DOHH2 (cell line): ENCODE data around the gene ZMYM2.

ENCODE experiments used
- H3F3A ChIP-seq: fragments of 200-600 bp; sonication (generic), shearing (Covaris generic); 2 replicates; pipeline ENCODE4 v1.6.0; 2016; ENCODE audit warnings: antibody characterized with exemption, mild to moderate bottlenecking; ENCODE audit not compliant: control insufficient read depth, insufficient read depth
- H3K27ac ChIP-seq: fragments of 200-600 bp; sonication (generic); 2 replicates; pipeline ENCODE4 v1.5.1; 2014; ENCODE audit warnings: low read depth, mild to moderate bottlenecking, low read length, moderate library complexity
- H3K27me3 ChIP-seq: fragments of 200-600 bp; sonication (generic); 2 replicates; pipeline ENCODE4 v1.6.1; 2014; ENCODE audit warnings: mild to moderate bottlenecking, low read length, mixed read lengths; ENCODE audit not compliant: control insufficient read depth
- H3K36me3 ChIP-seq: fragments of 200-600 bp; sonication (generic); 2 replicates; pipeline ENCODE4 v1.6.1; 2014; ENCODE audit warnings: mild to moderate bottlenecking, low read length, moderate library complexity, mixed read lengths; ENCODE audit not compliant: control insufficient read depth
- H3K4me1 ChIP-seq: fragments of 200-600 bp; sonication (generic); 2 replicates; pipeline ENCODE4 v1.6.1; 2014; ENCODE audit warnings: mild to moderate bottlenecking, low read length, mixed read lengths; ENCODE audit not compliant: control insufficient read depth
- H3K4me2 ChIP-seq: fragments of 200-600 bp; sonication (generic); 2 replicates; pipeline ENCODE4 v1.6.0; 2014; ENCODE audit warnings: mild to moderate bottlenecking, low read length, moderate library complexity
- H3K4me3 ChIP-seq: fragments of 200-600 bp; sonication (generic); 2 replicates; pipeline ENCODE4 v1.5.1; 2014; ENCODE audit warnings: mild to moderate bottlenecking, low read length, mixed read lengths
- H3K79me2 ChIP-seq: fragments of 200-600 bp; sonication (generic); 2 replicates; pipeline ENCODE4 v1.6.1; 2014; ENCODE audit warnings: mild to moderate bottlenecking, low read length, mixed read lengths; ENCODE audit not compliant: control insufficient read depth
- H3K9me2 ChIP-seq: fragments of 200-600 bp; sonication (generic); replicated peaks from 2 replicates; pipeline ENCODE4 v1.6.1; 2014; ENCODE audit warnings: mild to moderate bottlenecking, low read length, mixed read lengths; ENCODE audit not compliant: control insufficient read depth
- H3K9me3 ChIP-seq: fragments of 200-600 bp; sonication (generic); 2 replicates; pipeline ENCODE4 v1.6.1; 2014; ENCODE audit warnings: antibody characterized with exemption, low read length, mixed read lengths; ENCODE audit not compliant: control insufficient read depth, insufficient read depth
- H4K20me1 ChIP-seq: fragments of 200-600 bp; sonication (generic); 2 replicates; pipeline ENCODE4 v1.6.0; 2014; ENCODE audit warnings: low read depth, mild to moderate bottlenecking, antibody characterized with exemption, low read length, moderate library complexity; ENCODE audit not compliant: control insufficient read depth, insufficient read depth
- EZH2phosphoT487 ChIP-seq: fragments of 200-600 bp; sonication (generic); IDR thresholded peaks from 2 replicates; pipeline ENCODE4 v1.6.1; 2017; ENCODE audit warnings: borderline replicate concordance, mild to moderate bottlenecking, antibody characterized with exemption, low read length, moderate library complexity, mixed read lengths
- TF ChIP-seq, protein P1 (sequence below): fragments of 200-600 bp; sonication (generic); IDR thresholded peaks from one replicate; pipeline ENCODE4 v1.5.1; 2014; ENCODE audit warnings: antibody characterized with exemption, mild to moderate bottlenecking, low read depth, low read length; ENCODE audit not compliant: poor library complexity, severe bottlenecking

ZMYM2 gene

GRCh38 chr13:19978831-19979437, 20.4 kb downstream of the ZMYM2 start:
- TF ChIP-seq, protein P1, sequence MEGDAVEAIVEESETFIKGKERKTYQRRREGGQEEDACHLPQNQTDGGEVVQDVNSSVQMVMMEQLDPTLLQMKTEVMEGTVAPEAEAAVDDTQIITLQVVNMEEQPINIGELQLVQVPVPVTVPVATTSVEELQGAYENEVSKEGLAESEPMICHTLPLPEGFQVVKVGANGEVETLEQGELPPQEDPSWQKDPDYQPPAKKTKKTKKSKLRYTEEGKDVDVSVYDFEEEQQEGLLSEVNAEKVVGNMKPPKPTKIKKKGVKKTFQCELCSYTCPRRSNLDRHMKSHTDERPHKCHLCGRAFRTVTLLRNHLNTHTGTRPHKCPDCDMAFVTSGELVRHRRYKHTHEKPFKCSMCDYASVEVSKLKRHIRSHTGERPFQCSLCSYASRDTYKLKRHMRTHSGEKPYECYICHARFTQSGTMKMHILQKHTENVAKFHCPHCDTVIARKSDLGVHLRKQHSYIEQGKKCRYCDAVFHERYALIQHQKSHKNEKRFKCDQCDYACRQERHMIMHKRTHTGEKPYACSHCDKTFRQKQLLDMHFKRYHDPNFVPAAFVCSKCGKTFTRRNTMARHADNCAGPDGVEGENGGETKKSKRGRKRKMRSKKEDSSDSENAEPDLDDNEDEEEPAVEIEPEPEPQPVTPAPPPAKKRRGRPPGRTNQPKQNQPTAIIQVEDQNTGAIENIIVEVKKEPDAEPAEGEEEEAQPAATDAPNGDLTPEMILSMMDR, result no peak
- TF ChIP-seq EZH2phosphoT487, result no peak
- no peaks in the 10 kb centered on the region for H3K4me1 ChIP-seq
- H3K4me3 ChIP-seq, result no peak overlapping the region
- H3K9me3 ChIP-seq, result no peaks in the 10 kb centered on the region
- H3K9me2 ChIP-seq, result no peaks in the 10 kb centered on the region
- peaks cover 65% of the 10 kb centered on the region for H3K79me2 ChIP-seq
- H3F3A ChIP-seq, result no peaks in the 10 kb centered on the region; the same call in 1 of the 2 replicates
- peaks cover 34% of the 10 kb centered on the region for H3K36me3 ChIP-seq
- H3K4me2 ChIP-seq, result no peak overlapping the region
- peaks cover 3% of the 10 kb centered on the region; the same call in 1 of the 2 replicates for H4K20me1 ChIP-seq
- H3K27ac ChIP-seq, result no peak overlapping the region
- H3K27me3 ChIP-seq, result no peaks in the 10 kb centered on the region

DNA sequence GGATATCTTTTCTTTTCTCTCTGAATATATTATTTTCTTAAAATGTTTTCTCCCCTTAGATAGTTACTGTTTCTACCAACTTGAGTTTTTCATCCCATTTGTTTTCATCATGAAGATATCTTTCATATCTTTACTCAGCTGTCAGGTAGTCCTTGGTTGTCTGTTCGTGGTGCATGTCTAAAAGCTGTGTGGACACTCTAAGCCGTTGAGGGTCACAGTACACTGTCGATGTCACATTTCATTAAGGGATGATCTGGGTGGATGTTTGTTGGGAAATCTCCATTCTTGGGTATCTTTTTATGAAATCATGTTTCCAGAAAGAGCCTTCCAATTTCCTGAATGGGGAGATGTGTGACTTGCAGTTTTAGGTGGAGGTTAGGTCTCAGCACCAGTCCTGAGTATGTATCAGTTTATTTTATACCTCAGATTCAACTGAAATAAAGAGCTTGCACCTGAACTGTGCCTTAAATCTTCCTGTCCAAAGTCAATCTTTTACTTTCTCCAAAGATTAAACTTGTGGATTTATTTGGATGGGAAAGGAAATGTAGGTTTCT, 23.2 kb downstream of the ZMYM2 start:
- no peak overlapping the region for H3K4me3 ChIP-seq
- peaks cover 21% of the 10 kb centered on the region for H3K36me3 ChIP-seq
- no peak overlapping the region for H3K27ac ChIP-seq
- peaks cover 12% of the 10 kb centered on the region for H3K4me1 ChIP-seq
- H3K4me2 ChIP-seq, result no peak overlapping the region
- H4K20me1 ChIP-seq, result peaks cover 9% of the 10 kb centered on the region
- H3K9me3 ChIP-seq, result no peaks in the 10 kb centered on the region
- peaks cover 65% of the 10 kb centered on the region for H3K79me2 ChIP-seq
- H3K9me2 ChIP-seq, result no peaks in the 10 kb centered on the region
- H3K27me3 ChIP-seq, result no peaks in the 10 kb centered on the region
- TF ChIP-seq, protein P1, result no peak
- TF ChIP-seq EZH2phosphoT487, result no peak
- H3F3A ChIP-seq, result peaks cover 5% of the 10 kb centered on the region; the same call in 1 of the 2 replicates

DNA sequence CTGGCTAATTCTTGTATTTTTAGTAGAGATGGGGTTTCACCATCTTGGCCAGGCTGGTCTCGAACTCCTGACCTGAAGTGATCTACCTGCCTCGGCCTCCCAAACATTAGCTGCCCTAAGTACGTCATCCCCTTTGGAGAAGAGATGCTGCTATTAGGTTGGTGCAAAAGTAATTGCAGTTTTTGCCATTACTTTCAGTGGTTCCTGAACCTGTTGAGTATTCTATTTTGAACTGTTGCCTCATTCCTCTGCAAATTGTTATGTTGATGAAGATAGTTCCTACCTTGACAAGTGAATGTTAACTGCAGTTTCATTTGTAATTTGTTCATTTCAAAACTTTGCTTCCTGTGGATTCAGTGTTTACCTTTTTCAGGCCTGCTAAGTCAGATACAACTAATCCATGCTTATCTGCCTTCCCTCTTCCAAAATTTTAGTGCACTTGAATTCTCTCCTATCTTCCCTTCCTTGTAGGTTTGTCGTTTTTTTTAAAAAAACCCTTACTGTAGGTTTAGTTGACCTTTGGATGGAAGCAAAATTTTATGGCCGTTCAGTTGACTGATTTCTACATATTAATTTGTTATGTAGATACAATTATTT, 24.0 kb downstream of the ZMYM2 start:
- Histone ChIP-seq H3K27me3 (no peaks in the 10 kb centered on the region), H3K4me2 (no peak overlapping the region), H3K27ac (no peak overlapping the region), H3K4me3 (no peak overlapping the region), H3K79me2 (peaks cover 62% of the 10 kb centered on the region), H4K20me1 (peaks cover 9% of the 10 kb centered on the region), H3F3A (peaks cover 5% of the 10 kb centered on the region; the same call in 1 of the 2 replicates), H3K36me3 (peaks cover 21% of the 10 kb centered on the region), H3K9me3 (no peaks in the 10 kb centered on the region), H3K4me1 (peaks cover 12% of the 10 kb centered on the region), H3K9me2 (no peaks in the 10 kb centered on the region)
- TF ChIP-seq EZH2phosphoT487, result no peak
- TF ChIP-seq, protein P1, result no peak
